Kidney epithelial cell (primary cell): Measurements from ENCODE around the gene R3HDM2. TPM values are rescaled to one million over a fixed set of nuclear protein-coding genes. Genes with fewer than 3 reads are reported as not detected.

Experiments
- DNase-seq: peaks from one replicate; pipeline ENCODE4 v3.0.0-alpha.2; 2010; ENCODE audit warnings: low read depth
- H3K27me3 ChIP-seq: 2 replicates; pipeline ENCODE4 v1.6.0; 2011; ENCODE audit warnings: low read length; ENCODE audit not compliant: control insufficient read depth, insufficient read depth
- H3K36me3 ChIP-seq: 2 replicates; pipeline ENCODE4 v1.5.1; 2011; ENCODE audit warnings: low read length; ENCODE audit not compliant: control insufficient read depth, insufficient read depth
- H3K4me3 ChIP-seq: 2 replicates; pipeline ENCODE4 v1.5.1; 2011; ENCODE audit warnings: low read depth, mild to moderate bottlenecking, control low read depth, low read length
- total RNA-seq: library from RNA; depleted of rRNA; stranded (reverse); fragments of >200 nt; gene quantifications from 2 replicates; pipeline ENCODE4 v1.2.3, GENCODE V29; 2015
- TF ChIP-seq, protein P1 (sequence below): IDR thresholded peaks from 2 replicates; pipeline ENCODE4 v1.5.1; 2011; ENCODE audit warnings: mild to moderate bottlenecking, moderate library complexity, low read length, control low read depth, inconsistent platforms; ENCODE audit not compliant: insufficient read depth, poor library complexity, severe bottlenecking

The R3HDM2 gene
- total RNA-seq, 1 donor from 2014 or later = 18.5 TPM

DNA sequence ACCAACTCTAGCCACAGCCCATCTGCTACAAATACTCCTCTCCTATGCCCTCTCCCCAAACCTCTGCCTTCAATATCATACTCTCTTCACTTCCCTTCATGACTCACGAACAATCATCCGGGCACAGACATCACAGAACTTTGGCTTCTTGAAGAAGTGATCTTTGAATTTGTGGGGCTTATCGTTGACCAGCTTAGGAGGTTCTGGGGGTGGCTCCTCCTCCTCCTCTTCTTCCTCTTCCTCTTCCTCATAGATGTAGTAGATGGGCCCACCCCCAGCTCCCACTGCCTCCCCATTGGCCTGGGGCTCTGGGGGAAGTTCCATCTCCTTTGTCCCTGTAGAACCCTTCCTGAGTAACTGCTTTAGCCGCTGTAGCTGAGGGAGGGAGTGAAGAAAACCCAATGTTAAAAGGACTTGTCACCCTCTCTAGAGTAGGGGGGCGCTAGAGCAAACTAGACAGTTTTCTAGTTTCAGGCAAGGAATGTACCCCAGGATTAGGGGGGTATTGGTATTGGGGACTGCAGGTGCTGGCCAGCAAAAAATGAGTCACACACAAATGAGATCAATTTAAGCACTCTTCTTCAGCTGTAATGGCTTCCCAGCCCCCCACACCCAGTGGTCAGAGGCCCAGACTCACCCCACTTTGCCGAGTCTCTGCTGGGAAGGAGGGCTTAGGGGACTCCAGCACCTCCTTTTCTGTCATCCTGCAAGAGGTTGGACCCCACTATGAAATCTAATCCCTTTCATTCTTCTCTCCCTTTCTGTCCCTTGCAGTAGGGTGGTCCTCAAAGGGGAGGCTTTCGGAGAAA lies 181.7 kb downstream of the R3HDM2 start:
- no peak for DNase-seq
- Histone ChIP-seq H3K4me3 (no peak overlapping the region), H3K36me3 (no peaks in the 10 kb centered on the region), H3K27me3 (peaks cover 4% of the 10 kb centered on the region)
- TF ChIP-seq, protein P1, sequence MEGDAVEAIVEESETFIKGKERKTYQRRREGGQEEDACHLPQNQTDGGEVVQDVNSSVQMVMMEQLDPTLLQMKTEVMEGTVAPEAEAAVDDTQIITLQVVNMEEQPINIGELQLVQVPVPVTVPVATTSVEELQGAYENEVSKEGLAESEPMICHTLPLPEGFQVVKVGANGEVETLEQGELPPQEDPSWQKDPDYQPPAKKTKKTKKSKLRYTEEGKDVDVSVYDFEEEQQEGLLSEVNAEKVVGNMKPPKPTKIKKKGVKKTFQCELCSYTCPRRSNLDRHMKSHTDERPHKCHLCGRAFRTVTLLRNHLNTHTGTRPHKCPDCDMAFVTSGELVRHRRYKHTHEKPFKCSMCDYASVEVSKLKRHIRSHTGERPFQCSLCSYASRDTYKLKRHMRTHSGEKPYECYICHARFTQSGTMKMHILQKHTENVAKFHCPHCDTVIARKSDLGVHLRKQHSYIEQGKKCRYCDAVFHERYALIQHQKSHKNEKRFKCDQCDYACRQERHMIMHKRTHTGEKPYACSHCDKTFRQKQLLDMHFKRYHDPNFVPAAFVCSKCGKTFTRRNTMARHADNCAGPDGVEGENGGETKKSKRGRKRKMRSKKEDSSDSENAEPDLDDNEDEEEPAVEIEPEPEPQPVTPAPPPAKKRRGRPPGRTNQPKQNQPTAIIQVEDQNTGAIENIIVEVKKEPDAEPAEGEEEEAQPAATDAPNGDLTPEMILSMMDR = no peak

DNA sequence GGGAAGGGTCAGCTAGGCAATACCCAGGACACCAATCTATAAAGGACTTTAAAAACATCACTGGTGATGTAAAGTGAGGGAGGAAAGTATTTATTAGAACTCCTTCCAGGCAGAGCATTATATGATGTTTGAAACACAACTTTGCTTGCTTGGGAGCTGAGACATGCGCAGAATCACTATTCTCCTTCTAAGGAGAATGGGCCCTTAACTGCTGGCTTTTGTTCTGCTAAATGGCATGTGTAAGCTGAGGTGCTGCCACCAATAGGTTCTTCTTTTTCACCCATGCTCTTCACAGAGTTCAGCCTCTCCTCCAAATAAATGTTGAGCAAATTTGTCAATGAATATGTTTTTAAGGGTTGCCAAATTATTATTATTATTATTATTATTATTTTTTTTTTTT lies 183.8 kb downstream of the R3HDM2 start:
- Histone ChIP-seq H3K27me3 (peaks cover 23% of the 10 kb centered on the region), H3K36me3 (no peaks in the 10 kb centered on the region), H3K4me3 (no peak overlapping the region)
- TF ChIP-seq, protein P1 = no peak
- no peak for DNase-seq

DNA sequence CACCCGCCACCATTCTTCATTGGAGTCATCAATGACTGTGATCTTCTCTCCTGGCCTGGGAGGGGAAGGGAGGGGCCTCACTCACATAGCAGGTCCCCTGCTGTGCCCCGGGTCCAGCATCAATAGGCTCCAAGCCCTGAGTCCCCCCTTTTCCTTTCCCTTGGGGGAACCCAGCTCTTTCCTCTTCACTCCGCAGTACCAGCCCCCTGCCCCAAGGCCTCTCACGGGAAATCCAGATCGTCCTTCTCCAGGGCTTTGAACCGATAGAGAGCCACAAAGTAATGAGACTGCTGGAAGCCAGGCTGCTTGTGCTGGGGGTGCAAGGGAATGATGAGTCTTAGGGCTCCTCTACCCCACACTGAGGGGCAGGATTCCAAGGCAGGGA lies 186.5 kb downstream of the R3HDM2 start:
- Histone ChIP-seq H3K27me3 (peaks cover 51% of the 10 kb centered on the region), H3K4me3 (no peak overlapping the region), H3K36me3 (no peaks in the 10 kb centered on the region)
- DNase-seq = no peak
- TF ChIP-seq, protein P1 = no peak

DNA sequence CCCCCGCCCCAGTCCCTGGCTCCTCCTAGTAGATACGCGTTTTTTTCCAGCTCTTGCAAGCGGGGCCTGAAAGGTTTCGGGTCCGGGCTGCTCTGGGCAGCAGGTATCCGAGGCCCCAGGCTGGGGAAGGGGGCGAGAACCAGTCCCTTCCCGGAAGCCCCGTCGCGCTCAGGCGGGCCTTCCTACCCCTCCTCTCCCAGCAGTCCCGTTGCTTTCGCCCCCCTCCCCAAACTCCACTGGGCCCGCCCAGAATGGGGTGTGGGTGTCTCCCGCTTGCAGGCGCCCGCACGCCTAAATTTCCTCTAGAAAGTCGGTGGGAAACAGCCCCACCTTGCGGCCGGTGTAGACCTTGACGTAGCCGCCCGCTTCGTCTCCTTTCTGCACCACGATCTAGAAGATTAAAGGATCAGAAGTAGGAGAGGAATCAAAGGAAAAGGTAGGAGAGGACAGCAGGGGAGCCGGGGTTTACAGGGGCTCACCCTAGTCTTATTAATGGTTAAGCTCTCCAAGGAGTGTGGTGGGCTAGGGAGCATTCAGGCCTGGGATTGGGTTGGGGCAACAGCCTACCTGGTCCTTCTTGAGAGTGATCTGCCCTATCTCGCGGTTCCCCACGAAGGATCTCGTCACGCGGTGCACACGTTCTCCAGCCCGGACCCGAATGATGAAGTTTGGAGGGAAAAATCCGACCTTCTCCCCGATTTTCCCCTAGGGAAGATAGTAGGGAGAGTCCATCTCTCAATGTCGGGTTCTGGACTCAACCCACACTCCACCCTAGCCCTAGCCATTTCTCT lies 187.1 kb downstream of the R3HDM2 start:
- Histone ChIP-seq H3K27me3 (peaks cover 55% of the 10 kb centered on the region), H3K36me3 (no peaks in the 10 kb centered on the region), H3K4me3 (peak overlapping the region; percentile 8)
- DNase-seq = no peak
- TF ChIP-seq, protein P1 = peak; percentile 92

DNA sequence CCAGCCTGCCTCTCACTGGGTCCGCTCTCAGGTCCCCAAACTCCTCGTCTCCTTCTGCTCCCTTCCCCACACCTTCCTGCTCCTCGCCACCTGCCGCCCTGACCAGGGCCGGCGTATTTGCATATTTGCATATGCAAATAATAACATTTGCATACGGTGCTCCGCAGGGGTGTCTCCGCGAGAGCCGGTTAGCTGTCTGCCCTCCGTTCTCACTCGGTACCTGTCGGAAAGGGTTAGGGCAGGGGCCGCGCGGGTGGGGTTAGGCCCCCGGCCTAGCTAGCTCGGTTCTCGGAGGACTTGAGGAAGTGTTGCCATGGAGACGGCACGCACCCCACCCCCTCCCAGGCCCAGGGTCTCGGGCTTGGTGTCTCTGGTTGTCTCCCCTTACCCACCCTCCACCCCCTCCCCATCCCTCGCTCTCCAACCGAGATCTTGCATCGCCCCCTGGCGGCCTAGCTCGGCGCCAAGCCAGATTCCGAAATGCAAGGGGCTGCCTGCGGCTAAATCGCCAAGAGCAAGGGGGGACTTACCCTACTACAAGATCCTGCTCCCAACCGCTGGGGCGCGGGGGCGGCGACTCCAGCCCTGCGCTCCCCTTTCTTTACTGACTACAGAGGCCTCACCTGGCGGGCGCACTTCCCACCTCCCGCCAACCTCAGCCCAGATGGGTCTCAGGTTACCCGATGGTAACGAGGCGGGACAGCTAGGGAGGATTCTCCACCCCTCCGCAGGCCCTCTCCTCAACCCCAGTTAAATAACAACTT lies 188.0 kb downstream of the R3HDM2 start:
- no peak for DNase-seq
- Histone ChIP-seq H3K36me3 (no peaks in the 10 kb centered on the region), H3K4me3 (peak overlapping the region; percentile 15), H3K27me3 (peaks cover 64% of the 10 kb centered on the region)
- TF ChIP-seq, protein P1 = peak; percentile 87
